Ishikawa (cell line): ENCODE results near the gene BMPER.

Source experiments
- CEBPB ChIP-seq: IDR thresholded peaks from 2 replicates; pipeline ENCODE4 v1.6.1; 2012
- CREB1 ChIP-seq: IDR thresholded peaks from 2 replicates; pipeline ENCODE4 v1.6.1; 2012; ENCODE audit warnings: low read depth
- EP300 ChIP-seq: IDR thresholded peaks from 2 replicates; pipeline ENCODE4 v1.6.1; 2012; ENCODE audit warnings: borderline replicate concordance
- NFIC ChIP-seq: IDR thresholded peaks from 2 replicates; pipeline ENCODE4 v1.6.1; 2012
- RAD21 ChIP-seq: IDR thresholded peaks from 2 replicates; pipeline ENCODE4 v1.6.1; 2012; ENCODE audit warnings: low read depth
- TAF1 ChIP-seq: IDR thresholded peaks from 2 replicates; pipeline ENCODE4 v1.6.1; 2012; ENCODE audit warnings: low read depth, mild to moderate bottlenecking
- TEAD4 ChIP-seq: IDR thresholded peaks from 2 replicates; pipeline ENCODE4 v1.6.1; 2012
- USF1 ChIP-seq: IDR thresholded peaks from 2 replicates; pipeline ENCODE4 v1.6.1; 2012
- TF ChIP-seq, protein P1 (sequence below): IDR thresholded peaks from 2 replicates; pipeline ENCODE4 v1.6.1; 2012; ENCODE audit warnings: low read depth, mild to moderate bottlenecking

DNA sequence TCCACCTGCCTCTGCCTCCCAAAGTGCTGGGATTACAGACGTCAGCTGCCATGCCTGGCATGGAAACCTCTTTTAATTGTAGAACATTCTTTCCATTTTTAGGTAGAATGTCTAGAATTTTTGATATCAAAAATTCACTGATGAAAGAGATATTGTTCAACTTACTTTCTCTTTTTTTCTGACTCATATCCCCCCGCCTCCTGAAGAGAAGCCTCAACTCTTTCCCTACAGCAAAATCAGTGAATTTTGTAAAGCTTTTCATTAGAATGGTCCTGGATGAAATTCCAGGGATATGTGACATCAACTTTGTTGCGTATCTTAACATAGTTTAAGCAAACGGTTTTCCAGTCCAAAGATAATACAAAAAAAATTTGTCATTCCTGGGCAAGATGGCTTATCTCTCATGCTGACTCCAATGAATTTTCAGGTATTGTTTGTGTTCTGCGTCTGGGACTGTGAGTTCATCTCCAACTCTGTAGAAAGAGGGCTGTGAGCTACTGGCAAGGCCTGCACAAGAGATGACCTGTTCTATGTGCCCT is 256.8 kb downstream of the BMPER start:
- no peak for TF ChIP-seq TEAD4
- TF ChIP-seq CREB1, result no peak
- no peak for TF ChIP-seq CEBPB
- TF ChIP-seq, protein P1, sequence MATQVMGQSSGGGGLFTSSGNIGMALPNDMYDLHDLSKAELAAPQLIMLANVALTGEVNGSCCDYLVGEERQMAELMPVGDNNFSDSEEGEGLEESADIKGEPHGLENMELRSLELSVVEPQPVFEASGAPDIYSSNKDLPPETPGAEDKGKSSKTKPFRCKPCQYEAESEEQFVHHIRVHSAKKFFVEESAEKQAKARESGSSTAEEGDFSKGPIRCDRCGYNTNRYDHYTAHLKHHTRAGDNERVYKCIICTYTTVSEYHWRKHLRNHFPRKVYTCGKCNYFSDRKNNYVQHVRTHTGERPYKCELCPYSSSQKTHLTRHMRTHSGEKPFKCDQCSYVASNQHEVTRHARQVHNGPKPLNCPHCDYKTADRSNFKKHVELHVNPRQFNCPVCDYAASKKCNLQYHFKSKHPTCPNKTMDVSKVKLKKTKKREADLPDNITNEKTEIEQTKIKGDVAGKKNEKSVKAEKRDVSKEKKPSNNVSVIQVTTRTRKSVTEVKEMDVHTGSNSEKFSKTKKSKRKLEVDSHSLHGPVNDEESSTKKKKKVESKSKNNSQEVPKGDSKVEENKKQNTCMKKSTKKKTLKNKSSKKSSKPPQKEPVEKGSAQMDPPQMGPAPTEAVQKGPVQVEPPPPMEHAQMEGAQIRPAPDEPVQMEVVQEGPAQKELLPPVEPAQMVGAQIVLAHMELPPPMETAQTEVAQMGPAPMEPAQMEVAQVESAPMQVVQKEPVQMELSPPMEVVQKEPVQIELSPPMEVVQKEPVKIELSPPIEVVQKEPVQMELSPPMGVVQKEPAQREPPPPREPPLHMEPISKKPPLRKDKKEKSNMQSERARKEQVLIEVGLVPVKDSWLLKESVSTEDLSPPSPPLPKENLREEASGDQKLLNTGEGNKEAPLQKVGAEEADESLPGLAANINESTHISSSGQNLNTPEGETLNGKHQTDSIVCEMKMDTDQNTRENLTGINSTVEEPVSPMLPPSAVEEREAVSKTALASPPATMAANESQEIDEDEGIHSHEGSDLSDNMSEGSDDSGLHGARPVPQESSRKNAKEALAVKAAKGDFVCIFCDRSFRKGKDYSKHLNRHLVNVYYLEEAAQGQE, result no peak
- no peak for TF ChIP-seq TAF1
- TF ChIP-seq EP300, result no peak
- no peak for TF ChIP-seq RAD21
- no peak for TF ChIP-seq USF1
- no peak for TF ChIP-seq NFIC
